Liver (tissue), 9 donors: ENCODE data around the gene WHAMM. TPM values are rescaled to one million over a fixed set of nuclear protein-coding genes. Genes with fewer than 3 reads are reported as not detected.

Experiments
- DNase-seq: peaks from one replicate; pipeline ENCODE4 v3.0.0-alpha.2; 2017; ENCODE audit warnings: low spot score
- H3K27ac ChIP-seq, 2 donors: one replicate each; pipeline ENCODE4 v1.7.0; 2013; ENCODE audit warnings: inconsistent platforms in 2 of 2, low read length in 2 of 2, control low read depth in 1 of 2, low read depth in 1 of 2, mild to moderate bottlenecking in 1 of 2
- H3K27me3 ChIP-seq, 4 donors: one replicate each; pipeline versions ENCODE4 v1.6.1 to v1.7.0; 2013; ENCODE audit warnings: low read length in 3 of 4, inconsistent platforms in 1 of 4, mild to moderate bottlenecking in 1 of 4, moderate library complexity in 1 of 4; ENCODE audit not compliant: control insufficient read depth in 4 of 4, insufficient read depth in 4 of 4
- H3K36me3 ChIP-seq, 4 donors: one replicate each; pipeline versions ENCODE4 v1.6.1 to v1.7.0; 2013; ENCODE audit warnings: low read length in 3 of 4, mild to moderate bottlenecking in 3 of 4, low read depth in 1 of 4, moderate library complexity in 1 of 4; ENCODE audit not compliant: control insufficient read depth in 4 of 4, insufficient read depth in 3 of 4
- H3K4me1 ChIP-seq, 4 donors: one replicate each; pipeline versions ENCODE4 v1.6.1 to v1.7.0; 2013; ENCODE audit warnings: low read length in 3 of 4, mild to moderate bottlenecking in 3 of 4, moderate library complexity in 1 of 4; ENCODE audit not compliant: control insufficient read depth in 4 of 4, insufficient read depth in 4 of 4
- H3K4me3 ChIP-seq, 3 donors: one replicate each; pipeline versions ENCODE4 v1.6.1 to v1.7.0; 2013; ENCODE audit warnings: low read length in 3 of 3, control low read depth in 1 of 3, low read depth in 1 of 3, mild to moderate bottlenecking in 1 of 3
- H3K9ac ChIP-seq, 2 donors: one replicate each; pipeline ENCODE4 v1.7.0; 2013; ENCODE audit warnings: low read length in 2 of 2, mild to moderate bottlenecking in 2 of 2, moderate library complexity in 2 of 2, control low read depth in 1 of 2, low read depth in 1 of 2
- H3K9me3 ChIP-seq, 4 donors: one replicate each; pipeline versions ENCODE4 v1.6.1 to v1.7.0; 2013; ENCODE audit warnings: low read length in 3 of 4; ENCODE audit not compliant: control insufficient read depth in 4 of 4
- EGR1 ChIP-seq, 2 donors: IDR thresholded peaks; 2 replicates each; pipeline ENCODE4 v1.6.1; 2016 to 2018; ENCODE audit warnings: antibody characterized with exemption in 2 of 2, low read depth in 2 of 2
- FOXA2 ChIP-seq: IDR thresholded peaks from 2 replicates; pipeline ENCODE4 v1.6.1; 2016; ENCODE audit warnings: antibody characterized with exemption
- HNF4A ChIP-seq, 2 donors: conservative IDR thresholded peaks; 2 replicates each; pipeline ENCODE4 v1.6.1; 2016; ENCODE audit warnings: antibody characterized with exemption in 2 of 2, mild to moderate bottlenecking in 2 of 2
- HNF4G ChIP-seq: IDR thresholded peaks from 2 replicates; pipeline ENCODE4 v1.6.1; 2016; ENCODE audit warnings: antibody characterized with exemption
- JUND ChIP-seq, 2 donors: IDR thresholded peaks; 2 replicates each; pipeline ENCODE4 v1.6.1; 2016; ENCODE audit warnings: antibody characterized with exemption in 2 of 2
- NR2F2 ChIP-seq: IDR thresholded peaks from 2 replicates; pipeline ENCODE4 v1.6.1; 2016; ENCODE audit warnings: antibody characterized with exemption
- REST ChIP-seq: IDR thresholded peaks from 2 replicates; pipeline ENCODE4 v1.6.1; 2016; ENCODE audit warnings: antibody characterized with exemption, mild to moderate bottlenecking
- ZBTB33 ChIP-seq: IDR thresholded peaks from 2 replicates; pipeline ENCODE4 v1.6.1; 2016; ENCODE audit warnings: antibody characterized with exemption
- WGBS: extraction: QIAGEN DNeasy Blood & Tissue Kit; methylation state at CpG from one replicate; pipeline ENCODE4 v1.1.7; 2013; 5-methylcytosine and 5-hydroxymethylcytosine counted together
- polyA plus RNA-seq, 2 donors: library from polyadenylated mRNA; stranded (reverse) in 1 of 2; unstranded in 1 of 2; fragments of 200-250 nt in 1 of 2; fragments of >200 nt in 1 of 2; fragmentation: Nextera tagmentation in 1 of 2; extraction: Ambion mirVana in 1 of 2; gene quantifications; one replicate each; pipeline versions ENCODE4 v1.2.1 to v1.2.3, GENCODE V29; 2013 to 2015
- total RNA-seq, 2 donors: library from RNA; depleted of rRNA; stranded (reverse); fragments of >200 nt; gene quantifications; one replicate each; pipeline ENCODE4 v1.2.3, GENCODE V29; 2014
- donor health status: healthy.
- donor health status: healthy.
- donor health status: healthy.
- donor health status: healthy.
- donor health status: healthy.

Gene WHAMM
- total and polyA plus RNA-seq, 4 donors, result 2.5 to 4.0 (median 3.2) TPM

GRCh38 chr15:82850731-82851130, 41.3 kb downstream of the WHAMM start:
- H3K4me3 ChIP-seq, result no peak overlapping the region
- peaks cover 0 to 21% (median 9%) of the 10 kb centered on the region in 4 donors for H3K36me3 ChIP-seq
- no peak for DNase-seq
- H3K9me3 ChIP-seq, result no peaks in the 10 kb centered on the region
- TF ChIP-seq JUND (IDR thresholded peaks at IDR 0.05), result no peak
- TF ChIP-seq FOXA2, result no peak
- TF ChIP-seq REST, result no peak
- TF ChIP-seq EGR1 (IDR thresholded peaks at IDR 0.05; ENCODE audit: low read depth in 2 of 2), result no peak
- TF ChIP-seq HNF4G, result no peak
- no peak for TF ChIP-seq HNF4A (conservative IDR thresholded peaks at IDR 0.05)
- no peak for TF ChIP-seq ZBTB33
- TF ChIP-seq NR2F2, result no peak
- H3K9ac ChIP-seq, result no peak overlapping the region
- WGBS, result 69% methylated on average over 7 of the region's 7 CpGs
- no peaks in the 10 kb centered on the region for H3K27me3 ChIP-seq
- H3K4me1 ChIP-seq, result peaks cover 3 to 33% (median 25%) of the 10 kb centered on the region in 4 donors
- no peak overlapping the region for H3K27ac ChIP-seq

- Histone ChIP-seq H3K27me3 (no peaks in the 10 kb centered on the region), H3K9ac (no peak overlapping the region), H3K9me3 (no peaks in the 10 kb centered on the region), H3K4me3 (no peak overlapping the region), H3K27ac (no peak overlapping the region), H3K4me1 (peaks cover 3 to 33% (median 25%) of the 10 kb centered on the region in 4 donors), H3K36me3 (peaks cover 0 to 21% (median 8%) of the 10 kb centered on the region in 4 donors)
- no peak for TF ChIP-seq NR2F2
- DNase-seq, result no peak
- WGBS, result 95% methylated on average over 14 of the region's 14 CpGs
Measured at GRCh38 chr15:82851306-82851850, 42.0 kb downstream of the WHAMM start.

GRCh38 chr15:82851981-82852511, 42.6 kb downstream of the WHAMM start:
- Histone ChIP-seq H3K4me3 (no peak overlapping the region), H3K4me1 (peaks cover 3 to 37% (median 25%) of the 10 kb centered on the region in 4 donors), H3K36me3 (peaks cover 0 to 17% (median 6%) of the 10 kb centered on the region in 4 donors), H3K27ac (no peak overlapping the region), H3K9ac (no peak overlapping the region), H3K9me3 (no peaks in the 10 kb centered on the region), H3K27me3 (no peaks in the 10 kb centered on the region)
- DNase-seq, result no peak
- WGBS, result 89% methylated on average over 9 of the region's 9 CpGs
- TF ChIP-seq ZBTB33 (no peak), JUND (IDR thresholded peaks at IDR 0.05) (no peak)
